HG03097 (cell line): ENCODE data around the gene OSTF1.

Source experiments
- ATAC-seq: cut with Tn5 transposase; IDR thresholded peaks from one replicate; pipeline ENCODE4 v1.9.1; 2021; ENCODE audit not compliant: unreplicated experiment, low FRiP score

OSTF1 gene

DNA sequence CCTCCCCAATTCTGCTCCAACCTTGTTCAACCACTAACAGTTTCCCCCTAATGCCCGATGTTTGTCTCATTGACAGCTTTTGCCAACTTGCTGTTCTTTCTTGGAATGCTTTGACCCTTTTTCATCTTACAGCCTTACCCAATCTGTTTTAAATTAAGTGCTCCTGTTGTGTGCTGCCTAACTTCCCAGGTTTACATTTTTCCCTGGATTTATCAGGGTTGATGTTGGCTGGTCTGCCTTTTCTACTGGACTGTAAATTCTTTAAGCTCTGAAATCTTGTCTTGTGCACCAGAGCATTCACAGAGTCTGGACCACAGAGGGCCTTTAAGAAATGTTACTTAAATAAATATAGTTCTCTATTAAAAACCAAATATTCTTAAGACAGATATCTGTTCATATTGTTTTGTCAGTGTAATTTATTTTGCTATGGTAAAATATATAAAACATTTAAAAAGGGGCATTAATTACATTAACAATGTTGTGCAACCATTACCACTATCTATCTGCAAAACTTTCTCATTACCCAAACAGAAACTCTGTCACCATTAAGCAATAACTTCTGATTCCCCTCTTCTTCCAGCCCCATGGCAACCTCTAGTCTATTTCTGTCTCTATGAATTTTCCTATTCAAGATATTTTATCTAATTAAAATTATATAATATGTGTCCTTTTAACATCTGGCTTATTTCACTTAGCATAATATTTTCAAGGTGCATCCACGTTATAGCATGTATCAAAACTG, 73.0 kb downstream of the OSTF1 start:
- ATAC-seq: no peak

GRCh38 chr9:75163764-75164163, 75.5 kb downstream of the OSTF1 start:
- ATAC-seq: no peak

GRCh38 chr9:75164573-75164972, 76.3 kb downstream of the OSTF1 start:
- no peak for ATAC-seq

- ATAC-seq: no peak
Observed at GRCh38 chr9:75167281-75167680, 79.0 kb downstream of the OSTF1 start.

DNA sequence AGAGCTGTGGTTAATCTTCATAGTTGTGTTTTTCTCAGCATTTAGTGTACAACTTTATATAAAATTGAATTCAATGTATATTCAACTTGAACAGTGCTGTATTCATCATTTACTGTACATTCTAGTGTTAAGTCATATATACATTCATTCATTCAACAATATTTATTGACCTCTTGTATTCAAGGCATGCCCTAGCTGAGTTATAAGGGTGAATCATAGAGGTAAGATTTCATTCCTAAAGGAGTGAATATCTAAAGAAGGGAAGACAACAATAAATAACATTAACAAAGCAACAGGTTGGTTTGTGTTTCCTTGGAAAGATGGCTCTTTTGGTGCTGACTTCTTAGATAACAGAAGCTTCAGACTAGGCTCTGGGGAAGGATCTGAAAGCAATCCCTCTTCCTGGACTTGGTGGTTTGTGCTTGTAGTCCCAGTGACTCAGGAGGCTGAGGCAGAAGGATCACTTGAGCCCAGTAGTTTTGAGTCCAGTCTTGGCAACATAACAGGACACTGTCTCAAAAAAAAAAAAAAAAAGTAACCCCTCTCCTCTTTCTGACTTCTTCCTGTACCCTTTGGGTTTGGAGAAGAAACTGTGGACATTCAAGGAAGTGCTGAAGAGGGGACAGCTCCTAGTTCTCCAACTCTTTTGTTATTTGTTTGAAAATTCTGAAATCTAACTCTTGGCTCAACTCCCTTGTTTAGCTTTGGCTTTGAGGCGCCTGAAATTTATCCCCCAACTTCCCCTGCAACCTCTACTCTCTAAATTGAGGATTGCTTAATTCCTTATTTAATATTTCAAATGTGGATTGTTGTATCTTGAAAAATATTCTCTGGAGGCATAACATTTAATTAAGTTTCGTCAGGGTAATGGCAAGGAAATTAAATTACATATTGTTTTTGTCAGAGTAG, 80.2 kb downstream of the OSTF1 start:
- ATAC-seq: no peak

- no peak for ATAC-seq
Observed at GRCh38 chr9:75169623-75170022, 81.3 kb downstream of the OSTF1 start.

- ATAC-seq: no peak
Observed at GRCh38 chr9:75170898-75171360, 82.6 kb downstream of the OSTF1 start.

DNA sequence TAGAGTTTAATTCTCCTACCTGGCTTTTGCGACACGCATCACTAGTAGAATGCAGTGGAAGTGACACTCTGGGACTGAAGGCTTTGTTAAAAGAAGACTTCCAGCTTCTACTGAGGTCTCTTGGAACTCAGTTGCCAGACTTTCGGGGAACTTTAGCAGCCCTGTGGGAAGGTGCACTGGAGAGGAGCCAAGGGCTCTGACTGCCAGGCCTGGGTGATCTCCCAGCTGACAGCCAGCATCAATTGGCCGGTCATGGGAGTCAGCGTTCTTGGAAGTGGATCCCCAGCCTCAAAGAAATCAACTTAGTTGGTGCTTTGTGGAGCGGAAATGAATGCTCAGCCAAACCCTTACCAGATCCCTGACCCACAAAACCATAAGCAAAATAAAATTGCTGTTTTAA, 87.1 kb downstream of the OSTF1 start:
- ATAC-seq: no peak

DNA sequence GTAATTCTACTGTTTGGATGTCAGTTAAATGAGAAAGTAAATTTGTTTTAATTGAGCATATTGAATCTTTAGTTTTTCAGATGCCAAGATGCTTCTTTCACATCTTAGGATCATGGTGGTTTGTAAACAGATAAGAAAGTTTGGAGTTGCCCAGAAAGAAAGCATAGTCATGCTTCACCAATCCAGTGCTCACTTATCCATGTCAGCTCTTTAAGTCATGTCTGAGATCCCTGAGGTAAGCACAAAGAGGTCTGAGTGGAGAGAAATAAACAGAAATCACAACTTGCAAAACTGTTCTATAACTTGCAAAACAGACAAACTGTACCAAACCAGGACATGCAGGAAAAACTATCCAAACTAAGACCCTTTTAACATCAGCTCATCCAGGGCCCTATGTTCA, 87.7 kb downstream of the OSTF1 start:
- no peak for ATAC-seq

- ATAC-seq: no peak
Observed at GRCh38 chr9:75181750-75182149, 93.4 kb downstream of the OSTF1 start.

DNA sequence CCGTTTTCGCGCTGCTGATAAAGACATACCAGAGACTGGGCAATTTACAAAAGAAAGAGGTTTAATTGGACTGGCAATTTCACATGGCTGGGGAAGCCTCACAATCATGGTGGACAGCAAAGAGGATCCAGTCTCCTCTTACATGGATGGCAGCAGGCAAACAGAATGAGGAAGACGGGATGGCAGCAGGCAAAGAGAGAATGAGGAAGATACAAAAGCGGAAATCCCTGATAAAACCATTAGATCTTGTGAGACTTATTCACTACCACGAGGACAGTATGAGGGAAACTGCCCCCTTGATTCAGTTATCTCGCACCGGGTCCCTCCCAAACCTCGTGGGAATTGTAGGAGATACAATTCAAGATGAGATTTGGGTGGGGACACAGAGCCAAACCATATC, 95.0 kb downstream of the OSTF1 start:
- no peak for ATAC-seq

GRCh38 chr9:75184471-75184870, 96.2 kb downstream of the OSTF1 start:
- ATAC-seq: no peak

DNA sequence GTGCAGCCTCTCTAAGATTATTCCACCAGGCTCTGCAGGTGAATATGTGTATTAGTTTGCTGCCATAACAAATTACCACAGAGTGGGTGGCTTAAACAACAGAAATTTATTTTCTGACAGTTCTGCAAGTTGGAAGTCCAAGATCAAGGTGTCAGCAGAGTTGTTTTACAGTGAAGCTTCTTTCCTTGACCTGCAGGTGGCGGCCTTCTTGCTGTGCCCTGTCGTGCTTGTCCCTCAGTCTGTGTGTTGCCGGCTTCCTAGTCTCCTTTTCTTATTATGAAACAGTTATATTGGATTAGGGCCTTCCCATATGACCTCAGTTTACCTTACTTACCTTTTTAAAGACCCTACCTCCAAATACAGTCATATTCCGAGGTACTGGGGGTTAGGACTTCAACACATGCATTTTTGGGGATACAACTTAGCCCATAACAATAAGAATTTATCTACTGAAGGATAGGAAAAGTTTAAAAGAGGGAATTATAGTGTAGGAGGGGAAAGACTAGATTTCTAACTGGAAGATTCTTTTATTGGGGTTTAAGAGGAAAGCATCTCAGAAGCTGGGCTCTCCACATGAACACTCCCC, 97.4 kb downstream of the OSTF1 start:
- no peak for ATAC-seq

DNA sequence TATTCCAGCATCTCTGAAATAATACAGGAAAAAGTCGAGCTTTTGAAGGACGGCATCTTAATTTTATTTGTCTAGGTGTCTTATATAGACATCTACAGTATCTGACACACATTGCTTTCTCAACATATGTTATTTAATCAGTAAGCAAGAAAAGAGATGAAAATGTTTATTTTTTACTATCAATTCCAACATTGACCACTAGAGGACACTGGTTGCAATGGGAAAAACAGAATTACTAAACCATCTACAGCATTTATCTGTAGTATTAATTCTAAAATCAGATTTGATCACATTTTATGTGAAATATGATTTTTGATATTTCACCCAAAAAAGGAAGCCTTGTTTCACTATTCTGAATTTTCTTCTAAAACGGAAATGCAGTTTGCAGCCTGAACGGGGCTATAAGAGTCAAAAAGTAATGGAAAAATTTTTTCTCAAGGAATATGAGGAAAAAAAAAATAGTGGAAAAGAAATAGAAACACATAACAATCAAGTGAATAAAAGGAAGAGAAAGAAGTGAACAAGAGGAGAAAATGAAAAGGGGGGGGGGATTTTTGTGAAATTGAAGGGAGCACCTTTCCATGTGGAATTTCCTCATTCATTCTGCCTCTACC, 98.6 kb downstream of the OSTF1 start:
- no peak for ATAC-seq

- ATAC-seq: no peak
Observed at GRCh38 chr9:75188756-75189155, 100.4 kb downstream of the OSTF1 start.

DNA sequence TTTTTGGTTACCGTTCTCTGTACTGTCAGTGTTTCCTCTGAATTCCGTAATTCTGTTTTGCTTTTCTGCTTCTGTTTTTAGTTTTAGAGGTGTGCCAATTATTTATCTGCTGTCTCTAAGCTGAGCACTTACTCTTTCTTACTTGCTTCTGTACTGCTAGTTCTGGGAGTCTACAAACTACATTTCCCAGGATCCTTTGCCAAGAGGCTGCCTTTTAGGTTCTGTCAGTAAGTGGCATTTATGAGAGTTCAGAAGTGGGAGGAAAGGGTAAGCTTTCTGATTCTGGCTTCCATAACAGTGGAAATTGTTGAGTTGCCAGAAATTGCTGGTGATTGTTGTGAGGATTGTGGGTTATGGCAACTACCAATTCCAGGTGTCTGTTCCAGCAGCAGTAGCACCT, 102.4 kb downstream of the OSTF1 start:
- ATAC-seq: no peak
